HG03196 (cell line): ENCODE measurements around the gene CIB4.

Source experiments
- ATAC-seq: cut with Tn5 transposase; IDR thresholded peaks from one replicate; pipeline ENCODE4 v1.9.1; 2021; ENCODE audit not compliant: unreplicated experiment

CIB4 gene

GRCh38 chr2:26584656-26585055, 56.5 kb downstream of the CIB4 start:
- no peak for ATAC-seq

- no peak for ATAC-seq
These were observed 57.0 kb downstream of the CIB4 start for GRCh38 chr2:26584191-26584590.

- no peak for ATAC-seq
These were observed 57.7 kb downstream of the CIB4 start for GRCh38 chr2:26583381-26583911.

- ATAC-seq, result no peak
These were observed 58.3 kb downstream of the CIB4 start for GRCh38 chr2:26582890-26583289.

- ATAC-seq, result no peak
These were observed 58.9 kb downstream of the CIB4 start for GRCh38 chr2:26581991-26582842.

- ATAC-seq, result no peak
These were observed 59.7 kb downstream of the CIB4 start for GRCh38 chr2:26581266-26581990.

GRCh38 chr2:26580751-26581150, 60.4 kb downstream of the CIB4 start:
- no peak for ATAC-seq

GRCh38 chr2:26580151-26580550, 61.0 kb downstream of the CIB4 start:
- no peak for ATAC-seq

GRCh38 chr2:26579723-26580040, 61.5 kb downstream of the CIB4 start:
- no peak for ATAC-seq

- ATAC-seq, result no peak
These were observed 62.0 kb downstream of the CIB4 start for GRCh38 chr2:26579025-26579722.

GRCh38 chr2:26578581-26578980, 62.6 kb downstream of the CIB4 start:
- no peak for ATAC-seq

- ATAC-seq, result no peak
These were observed 63.1 kb downstream of the CIB4 start for GRCh38 chr2:26578113-26578458.

- ATAC-seq, result no peak
These were observed 63.6 kb downstream of the CIB4 start for GRCh38 chr2:26577442-26578112.

- ATAC-seq, result no peak
These were observed 64.4 kb downstream of the CIB4 start for GRCh38 chr2:26576565-26577441.

GRCh38 chr2:26575836-26576564, 65.2 kb downstream of the CIB4 start:
- no peak for ATAC-seq

GRCh38 chr2:26574900-26575560, 66.1 kb downstream of the CIB4 start:
- no peak for ATAC-seq

GRCh38 chr2:26574066-26574899, 66.9 kb downstream of the CIB4 start:
- ATAC-seq, result no peak
